HepG2 (cell line): Measurements from ENCODE around the gene CTSV. TPM values are rescaled to one million over a fixed set of nuclear protein-coding genes. Genes with fewer than 3 reads are reported as not detected.

ENCODE experiments used
- EHMT2 ChIP-seq: fragments of 200-600 bp; sonication (generic); IDR thresholded peaks from 2 replicates; pipeline ENCODE4 v1.7.0; 2017; ENCODE audit warnings: antibody characterized with exemption, low read depth, low read length, borderline replicate concordance
- HMGA1 ChIP-seq: sonication (generic); formaldehyde crosslinking; conservative IDR thresholded peaks from 2 replicates; pipeline ENCODE4 v1.4.0; 2020; ENCODE audit warnings: missing genetic modification reagents
- NFATC3 ChIP-seq: sonication (generic); formaldehyde crosslinking; IDR thresholded peaks from 2 replicates; pipeline ENCODE4 v1.5.1; 2020; ENCODE audit warnings: mild to moderate bottlenecking, missing genetic modification reagents
- PCBP2 ChIP-seq: fragments of 200-400 bp; formaldehyde crosslinking; optimal IDR thresholded peaks from 2 replicates; pipeline ENCODE3; 2018; ENCODE audit warnings: low read length, low read depth; ENCODE audit not compliant: poor library complexity, severe bottlenecking
- PHB2 ChIP-seq: fragments of 450-650 bp; IDR thresholded peaks from 2 replicates; pipeline ENCODE4 v1.6.1; 2018; ENCODE audit not compliant: partially characterized antibody
- PHF8 ChIP-seq: sonication (generic); formaldehyde crosslinking; IDR thresholded peaks from 2 replicates; pipeline ENCODE4 v1.5.0; 2020; ENCODE audit warnings: missing genetic modification reagents
- RBM22 ChIP-seq: fragments of 200-400 bp; formaldehyde crosslinking; optimal IDR thresholded peaks from 2 replicates; pipeline ENCODE3; 2017; ENCODE audit warnings: mild to moderate bottlenecking, low read length, moderate library complexity
- REPIN1 ChIP-seq: sonication (generic); formaldehyde crosslinking; IDR thresholded peaks from 2 replicates; pipeline ENCODE4 v1.8.0; 2022; ENCODE audit warnings: missing genetic modification reagents, low read depth, mild to moderate bottlenecking, borderline replicate concordance
- SIN3A ChIP-seq: IDR thresholded peaks from 2 replicates; pipeline ENCODE4 v1.6.1; 2011; ENCODE audit warnings: low read depth, mild to moderate bottlenecking, control low read depth, low read length, borderline replicate concordance
- YEATS4 ChIP-seq: sonication (generic); formaldehyde crosslinking; IDR thresholded peaks from 2 replicates; pipeline ENCODE4 v1.4.0; 2020; ENCODE audit warnings: missing genetic modification reagents, borderline replicate concordance
- ZNF260 ChIP-seq: sonication (generic); formaldehyde crosslinking; IDR thresholded peaks from 2 replicates; pipeline ENCODE4 v1.4.0; 2020; ENCODE audit warnings: missing genetic modification reagents, low read depth, mild to moderate bottlenecking, borderline replicate concordance
- ZNF33B ChIP-seq: sonication (generic); formaldehyde crosslinking; IDR thresholded peaks from 2 replicates; pipeline ENCODE4 v1.5.1; 2020; ENCODE audit warnings: mild to moderate bottlenecking, missing genetic modification reagents
- ZNF350 ChIP-seq: sonication (generic); formaldehyde crosslinking; IDR thresholded peaks from 2 replicates; pipeline ENCODE4 v1.4.0; 2020; ENCODE audit warnings: mild to moderate bottlenecking, low read depth, missing genetic modification reagents, borderline replicate concordance
- ZNF510 ChIP-seq: sonication (generic); formaldehyde crosslinking; IDR thresholded peaks from 2 replicates; pipeline ENCODE4 v1.4.0; 2020; ENCODE audit warnings: low read depth, mild to moderate bottlenecking, missing genetic modification reagents
- ZNF841 ChIP-seq: sonication (generic); formaldehyde crosslinking; IDR thresholded peaks from 2 replicates; pipeline ENCODE4 v1.8.1; 2023; ENCODE audit warnings: missing genetic modification reagents, borderline replicate concordance
- polyA plus RNA-seq, 8 experiments: library from polyadenylated mRNA; depleted of rRNA in 3 of 8; stranded (reverse) in 7 of 8; unstranded in 1 of 8; fragments of >200 nt; fragmentation: Illumina TruSeq in 4 of 8; extraction: Trizol in 4 of 8; gene quantifications; 2 replicates each; pipeline versions ENCODE4 v1.2.1 to v1.2.3, GENCODE V29; 2011 to 2016; ENCODE audit warnings: low read depth in 4 of 8, missing spikeins in 1 of 8, mixed read lengths in 1 of 8; ENCODE audit not compliant: insufficient read depth in 1 of 8
- total RNA-seq, 5 experiments: library from RNA; depleted of rRNA; stranded (reverse); fragments of >200 nt; fragmentation: Illumina TruSeq; extraction: Trizol; gene quantifications; 2 replicates each; pipeline ENCODE4 v1.2.3, GENCODE V29; 2016; ENCODE audit warnings: low read depth in 1 of 5
- TF ChIP-seq, protein P1 (sequence below): sonication (generic); formaldehyde crosslinking; IDR thresholded peaks from 2 replicates; pipeline ENCODE4 v1.4.0; 2020; ENCODE audit warnings: mild to moderate bottlenecking, missing genetic modification reagents
- TF ChIP-seq, protein P2 (sequence below): IDR thresholded peaks from 2 replicates; pipeline ENCODE4 v1.6.1; 2016; ENCODE audit warnings: mild to moderate bottlenecking
- TF ChIP-seq, protein P3 (sequence below): sonication (generic); formaldehyde crosslinking; IDR thresholded peaks from 2 replicates; pipeline ENCODE4 v1.9.0; 2021; ENCODE audit warnings: missing genetic modification reagents, mild to moderate bottlenecking, borderline replicate concordance
- TF ChIP-seq, protein P4 (sequence below): sonication (generic); formaldehyde crosslinking; IDR thresholded peaks from 2 replicates; pipeline ENCODE4 v1.4.0; 2020; ENCODE audit warnings: missing genetic modification reagents

CTSV gene
- total and polyA plus RNA-seq, 2 of the 13 experiments (the other 11 are each of a cell fraction or from before 2014, with no cell fraction given), result 10.6 to 12.6 TPM

DNA sequence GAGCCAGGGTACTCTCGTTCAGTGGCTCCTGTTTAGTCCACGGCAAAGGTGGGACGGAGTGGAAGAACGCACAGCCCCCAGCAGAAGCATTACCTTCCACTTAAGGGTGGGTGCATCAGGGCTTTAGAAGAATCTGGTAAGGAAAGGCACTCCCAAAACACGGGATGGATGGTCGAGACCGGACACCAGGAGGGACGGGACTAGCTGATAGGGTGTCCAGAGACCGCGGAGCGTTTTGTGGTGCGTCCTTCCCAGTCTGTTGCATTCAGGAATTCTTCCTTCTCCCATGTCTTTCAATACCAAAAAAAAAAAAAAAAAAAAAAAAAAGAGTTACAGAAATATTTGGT is 545 bp upstream of the CTSV start (continued):
- TF ChIP-seq ZNF260 (CRISPR knock-in tag) (no peak), REPIN1 (0 out of 2 replicates have a peak, but pooled peaks have one; percentile 39), PCBP2 (no peak), SIN3A (no peak), YEATS4 (CRISPR knock-in tag) (0 out of 2 replicates have a peak, but pooled peaks have one; percentile 3), ZNF350 (CRISPR knock-in tag) (no peak), PHB2 (no peak), ZNF841 (CRISPR knock-in tag) (no peak), EHMT2 (no peak), HMGA1 (CRISPR knock-in tag) (no peak), RBM22 (no peak), ZNF510 (CRISPR knock-in tag) (no peak), PHF8 (CRISPR knock-in tag) (0 out of 2 replicates have a peak, but pooled peaks have one; percentile 3), ZNF33B (no peak), NFATC3 (CRISPR knock-in tag) (no peak)
- TF ChIP-seq, protein P1, sequence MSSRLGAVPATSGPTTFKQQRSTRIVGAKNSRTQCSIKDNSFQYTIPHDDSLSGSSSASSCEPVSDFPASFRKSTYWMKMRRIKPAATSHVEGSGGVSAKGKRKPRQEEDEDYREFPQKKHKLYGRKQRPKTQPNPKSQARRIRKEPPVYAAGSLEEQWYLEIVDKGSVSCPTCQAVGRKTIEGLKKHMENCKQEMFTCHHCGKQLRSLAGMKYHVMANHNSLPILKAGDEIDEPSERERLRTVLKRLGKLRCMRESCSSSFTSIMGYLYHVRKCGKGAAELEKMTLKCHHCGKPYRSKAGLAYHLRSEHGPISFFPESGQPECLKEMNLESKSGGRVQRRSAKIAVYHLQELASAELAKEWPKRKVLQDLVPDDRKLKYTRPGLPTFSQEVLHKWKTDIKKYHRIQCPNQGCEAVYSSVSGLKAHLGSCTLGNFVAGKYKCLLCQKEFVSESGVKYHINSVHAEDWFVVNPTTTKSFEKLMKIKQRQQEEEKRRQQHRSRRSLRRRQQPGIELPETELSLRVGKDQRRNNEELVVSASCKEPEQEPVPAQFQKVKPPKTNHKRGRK (CRISPR knock-in tag), result no peak
- TF ChIP-seq, protein P2, sequence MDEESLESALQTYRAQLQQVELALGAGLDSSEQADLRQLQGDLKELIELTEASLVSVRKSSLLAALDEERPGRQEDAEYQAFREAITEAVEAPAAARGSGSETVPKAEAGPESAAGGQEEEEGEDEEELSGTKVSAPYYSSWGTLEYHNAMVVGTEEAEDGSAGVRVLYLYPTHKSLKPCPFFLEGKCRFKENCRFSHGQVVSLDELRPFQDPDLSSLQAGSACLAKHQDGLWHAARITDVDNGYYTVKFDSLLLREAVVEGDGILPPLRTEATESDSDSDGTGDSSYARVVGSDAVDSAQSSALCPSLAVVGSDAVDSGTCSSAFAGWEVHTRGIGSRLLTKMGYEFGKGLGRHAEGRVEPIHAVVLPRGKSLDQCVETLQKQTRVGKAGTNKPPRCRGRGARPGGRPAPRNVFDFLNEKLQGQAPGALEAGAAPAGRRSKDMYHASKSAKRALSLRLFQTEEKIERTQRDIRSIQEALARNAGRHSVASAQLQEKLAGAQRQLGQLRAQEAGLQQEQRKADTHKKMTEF (CRISPR knock-in tag), result no peak
- TF ChIP-seq, protein P3, sequence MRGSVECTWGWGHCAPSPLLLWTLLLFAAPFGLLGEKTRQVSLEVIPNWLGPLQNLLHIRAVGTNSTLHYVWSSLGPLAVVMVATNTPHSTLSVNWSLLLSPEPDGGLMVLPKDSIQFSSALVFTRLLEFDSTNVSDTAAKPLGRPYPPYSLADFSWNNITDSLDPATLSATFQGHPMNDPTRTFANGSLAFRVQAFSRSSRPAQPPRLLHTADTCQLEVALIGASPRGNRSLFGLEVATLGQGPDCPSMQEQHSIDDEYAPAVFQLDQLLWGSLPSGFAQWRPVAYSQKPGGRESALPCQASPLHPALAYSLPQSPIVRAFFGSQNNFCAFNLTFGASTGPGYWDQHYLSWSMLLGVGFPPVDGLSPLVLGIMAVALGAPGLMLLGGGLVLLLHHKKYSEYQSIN (CRISPR knock-in tag), result no peak
- TF ChIP-seq, protein P4, sequence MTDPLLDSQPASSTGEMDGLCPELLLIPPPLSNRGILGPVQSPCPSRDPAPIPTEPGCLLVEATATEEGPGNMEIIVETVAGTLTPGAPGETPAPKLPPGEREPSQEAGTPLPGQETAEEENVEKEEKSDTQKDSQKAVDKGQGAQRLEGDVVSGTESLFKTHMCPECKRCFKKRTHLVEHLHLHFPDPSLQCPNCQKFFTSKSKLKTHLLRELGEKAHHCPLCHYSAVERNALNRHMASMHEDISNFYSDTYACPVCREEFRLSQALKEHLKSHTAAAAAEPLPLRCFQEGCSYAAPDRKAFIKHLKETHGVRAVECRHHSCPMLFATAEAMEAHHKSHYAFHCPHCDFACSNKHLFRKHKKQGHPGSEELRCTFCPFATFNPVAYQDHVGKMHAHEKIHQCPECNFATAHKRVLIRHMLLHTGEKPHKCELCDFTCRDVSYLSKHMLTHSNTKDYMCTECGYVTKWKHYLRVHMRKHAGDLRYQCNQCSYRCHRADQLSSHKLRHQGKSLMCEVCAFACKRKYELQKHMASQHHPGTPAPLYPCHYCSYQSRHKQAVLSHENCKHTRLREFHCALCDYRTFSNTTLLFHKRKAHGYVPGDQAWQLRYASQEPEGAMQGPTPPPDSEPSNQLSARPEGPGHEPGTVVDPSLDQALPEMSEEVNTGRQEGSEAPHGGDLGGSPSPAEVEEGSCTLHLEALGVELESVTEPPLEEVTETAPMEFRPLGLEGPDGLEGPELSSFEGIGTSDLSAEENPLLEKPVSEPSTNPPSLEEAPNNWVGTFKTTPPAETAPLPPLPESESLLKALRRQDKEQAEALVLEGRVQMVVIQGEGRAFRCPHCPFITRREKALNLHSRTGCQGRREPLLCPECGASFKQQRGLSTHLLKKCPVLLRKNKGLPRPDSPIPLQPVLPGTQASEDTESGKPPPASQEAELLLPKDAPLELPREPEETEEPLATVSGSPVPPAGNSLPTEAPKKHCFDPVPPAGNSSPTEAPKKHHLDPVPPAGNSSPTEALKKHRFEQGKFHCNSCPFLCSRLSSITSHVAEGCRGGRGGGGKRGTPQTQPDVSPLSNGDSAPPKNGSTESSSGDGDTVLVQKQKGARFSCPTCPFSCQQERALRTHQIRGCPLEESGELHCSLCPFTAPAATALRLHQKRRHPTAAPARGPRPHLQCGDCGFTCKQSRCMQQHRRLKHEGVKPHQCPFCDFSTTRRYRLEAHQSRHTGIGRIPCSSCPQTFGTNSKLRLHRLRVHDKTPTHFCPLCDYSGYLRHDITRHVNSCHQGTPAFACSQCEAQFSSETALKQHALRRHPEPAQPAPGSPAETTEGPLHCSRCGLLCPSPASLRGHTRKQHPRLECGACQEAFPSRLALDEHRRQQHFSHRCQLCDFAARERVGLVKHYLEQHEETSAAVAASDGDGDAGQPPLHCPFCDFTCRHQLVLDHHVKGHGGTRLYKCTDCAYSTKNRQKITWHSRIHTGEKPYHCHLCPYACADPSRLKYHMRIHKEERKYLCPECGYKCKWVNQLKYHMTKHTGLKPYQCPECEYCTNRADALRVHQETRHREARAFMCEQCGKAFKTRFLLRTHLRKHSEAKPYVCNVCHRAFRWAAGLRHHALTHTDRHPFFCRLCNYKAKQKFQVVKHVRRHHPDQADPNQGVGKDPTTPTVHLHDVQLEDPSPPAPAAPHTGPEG (CRISPR knock-in tag), result 0 out of 2 replicates have a peak, but pooled peaks have one; percentile 2
